Right kidney (tissue), 1 donor: Measurements from ENCODE around the gene DYNC1H1.
A peak's percentile ranks its signal among the peaks of the same experiment; 100 is the strongest.

Source experiments
- DNase-seq: peaks from one replicate; pipeline ENCODE4 v3.0.0-alpha.2; 2016

The DYNC1H1 gene

GRCh38 chr14:101939646-101940170, 24.7 kb upstream of the DYNC1H1 start:
- no peak for DNase-seq

DNA sequence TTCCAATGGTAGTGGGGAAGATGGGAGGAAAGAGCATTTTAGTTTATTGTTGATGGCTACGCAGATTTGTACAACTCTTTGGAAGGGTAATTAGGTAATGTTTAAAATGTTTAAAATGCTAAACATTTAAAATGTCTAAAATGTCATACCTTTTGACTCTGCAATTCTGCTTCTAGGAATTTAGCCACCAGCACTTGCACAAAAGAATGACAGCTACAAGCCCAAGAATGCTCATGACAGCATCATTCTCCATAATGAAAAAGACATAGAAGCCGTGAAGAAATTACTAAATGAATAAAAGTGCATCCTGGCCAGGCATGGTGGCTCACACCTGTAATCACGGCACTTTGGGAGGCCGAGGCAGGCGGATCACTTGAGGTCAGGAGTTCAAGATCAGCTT, 19.9 kb upstream of the DYNC1H1 start:
- DNase-seq, result no peak

- DNase-seq, result no peak
These were observed 19.2 kb upstream of the DYNC1H1 start for GRCh38 chr14:101945171-101945570.

DNA sequence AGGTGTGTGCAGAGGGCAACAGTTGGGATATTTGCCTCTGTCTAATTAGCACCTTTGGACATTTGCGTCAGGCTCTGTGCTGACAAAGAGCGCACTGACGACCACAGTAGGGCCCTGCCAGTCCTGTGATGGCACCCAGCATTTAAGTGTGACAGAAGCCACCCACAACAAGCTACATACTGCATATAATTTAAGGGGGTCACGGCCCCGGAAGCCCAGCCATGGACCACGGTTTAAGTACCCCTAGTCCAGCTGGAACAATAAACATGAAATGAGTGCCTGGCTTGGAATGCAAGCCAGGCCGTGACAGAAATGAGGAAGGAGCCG, 16.8 kb upstream of the DYNC1H1 start:
- no peak for DNase-seq

GRCh38 chr14:101947904-101948665, 16.3 kb upstream of the DYNC1H1 start:
- peak; percentile 96 for DNase-seq

DNA sequence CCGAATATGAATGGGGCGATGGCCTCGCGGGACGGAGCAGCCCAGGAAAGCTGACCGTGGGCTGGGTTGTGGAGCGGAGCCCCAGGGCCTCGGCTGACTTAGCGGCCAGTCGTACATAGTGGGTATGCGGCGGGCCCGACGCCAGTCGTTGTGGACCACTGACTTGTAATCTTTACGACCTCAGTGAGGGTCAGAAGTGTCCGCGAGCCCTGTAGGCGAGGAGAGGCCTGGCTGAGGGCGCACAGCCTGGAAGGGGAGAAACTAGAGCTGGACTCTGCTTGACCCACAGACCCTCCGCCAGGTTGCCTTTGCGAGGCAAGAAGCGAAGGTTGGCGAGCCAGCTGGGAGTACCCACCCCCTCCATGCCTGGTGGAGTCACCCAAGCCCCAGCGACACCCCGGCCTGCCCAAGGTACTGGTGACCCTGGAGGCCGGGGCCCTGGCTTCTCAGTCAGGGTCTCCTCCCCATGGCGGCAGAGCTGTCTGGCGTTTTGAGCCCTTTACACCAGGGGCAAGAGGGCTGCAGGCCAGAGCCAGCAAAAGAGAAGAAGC, 15.6 kb upstream of the DYNC1H1 start:
- no peak for DNase-seq

DNA sequence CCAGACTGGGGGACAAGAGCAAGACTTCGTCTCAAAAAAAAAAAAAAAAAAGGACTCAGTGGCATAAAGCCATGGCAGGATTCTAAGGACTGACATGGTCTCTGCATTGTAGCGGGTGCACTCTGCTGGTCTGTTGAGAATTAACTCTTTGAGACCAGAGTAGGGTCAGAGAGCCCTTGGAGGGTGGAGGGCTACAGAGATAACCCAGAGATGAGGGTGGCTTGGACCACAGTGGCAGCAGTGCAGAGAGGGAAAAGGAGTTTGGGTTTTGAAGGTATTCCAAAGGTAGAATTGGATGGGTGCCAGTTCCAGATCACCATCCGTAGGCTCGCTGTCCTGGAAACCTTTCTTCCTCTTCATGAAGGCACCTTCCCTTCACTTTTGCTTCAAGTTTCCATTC, 14.3 kb upstream of the DYNC1H1 start:
- no peak for DNase-seq

- no peak for DNase-seq
These were observed 13.7 kb upstream of the DYNC1H1 start for GRCh38 chr14:101950516-101951215.

DNA sequence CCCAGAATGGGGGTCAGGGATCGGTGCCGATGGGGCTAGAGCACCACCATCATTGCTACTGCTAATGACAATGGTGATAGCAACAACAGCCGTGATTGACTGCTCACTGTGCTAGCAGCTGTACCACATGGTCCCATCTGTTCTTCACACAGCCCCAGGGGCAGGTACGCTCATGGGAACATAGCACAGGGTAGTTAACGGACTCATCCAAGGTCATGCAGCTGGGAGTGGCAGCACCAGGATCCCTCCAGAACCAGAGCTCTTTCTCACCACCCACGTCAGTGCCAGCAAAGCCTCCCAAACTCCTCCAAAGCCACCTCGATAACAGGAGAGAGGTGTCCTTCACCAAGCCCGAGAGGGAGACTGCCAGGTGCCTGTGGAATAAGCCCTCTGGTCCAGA, 11.2 kb upstream of the DYNC1H1 start:
- no peak for DNase-seq

- no peak for DNase-seq
These were observed 9.9 kb upstream of the DYNC1H1 start for GRCh38 chr14:101954501-101954900.

GRCh38 chr14:101955695-101956161, 8.6 kb upstream of the DYNC1H1 start:
- DNase-seq, result no peak

GRCh38 chr14:101956179-101956885, 8.0 kb upstream of the DYNC1H1 start:
- no peak for DNase-seq

DNA sequence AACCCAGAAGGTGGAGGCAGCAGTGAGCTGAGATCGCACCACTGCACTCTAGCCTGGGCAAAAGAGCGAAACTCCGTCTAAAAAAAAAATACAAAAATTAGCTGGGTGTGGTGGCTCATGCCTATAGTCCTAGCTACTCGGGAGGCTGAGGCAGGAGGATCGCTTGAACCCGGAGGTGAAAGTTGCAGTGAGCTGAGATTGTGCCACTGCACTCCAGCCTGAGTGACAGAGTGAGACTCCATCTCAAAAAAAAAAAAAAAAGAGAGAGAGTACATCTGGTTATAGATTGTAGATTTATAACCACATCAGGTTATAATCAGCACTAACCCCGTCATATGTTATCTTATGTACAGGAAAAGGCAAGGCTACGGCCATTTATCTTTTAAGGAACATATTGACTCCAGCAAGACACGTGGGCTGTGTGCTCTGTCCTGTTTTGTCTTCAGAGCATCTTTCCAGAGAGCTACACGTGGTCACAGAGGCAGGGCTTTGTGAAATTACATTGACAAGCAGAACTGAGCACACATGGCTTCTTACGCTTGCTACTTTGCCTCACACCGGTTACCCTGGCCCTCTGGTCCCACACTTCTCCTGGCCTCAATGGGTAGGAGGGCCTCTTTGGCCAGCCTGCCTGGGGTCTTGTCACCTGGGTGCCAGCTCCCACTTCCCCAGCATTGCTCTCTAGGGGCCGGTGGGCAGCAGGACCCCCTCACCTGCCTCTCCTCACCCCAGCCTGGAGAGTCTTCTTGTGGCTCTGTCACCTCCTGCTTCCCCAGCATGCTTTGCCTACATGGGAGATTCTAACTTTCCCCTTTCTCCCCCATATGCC, 6.8 kb upstream of the DYNC1H1 start:
- DNase-seq, result no peak

DNA sequence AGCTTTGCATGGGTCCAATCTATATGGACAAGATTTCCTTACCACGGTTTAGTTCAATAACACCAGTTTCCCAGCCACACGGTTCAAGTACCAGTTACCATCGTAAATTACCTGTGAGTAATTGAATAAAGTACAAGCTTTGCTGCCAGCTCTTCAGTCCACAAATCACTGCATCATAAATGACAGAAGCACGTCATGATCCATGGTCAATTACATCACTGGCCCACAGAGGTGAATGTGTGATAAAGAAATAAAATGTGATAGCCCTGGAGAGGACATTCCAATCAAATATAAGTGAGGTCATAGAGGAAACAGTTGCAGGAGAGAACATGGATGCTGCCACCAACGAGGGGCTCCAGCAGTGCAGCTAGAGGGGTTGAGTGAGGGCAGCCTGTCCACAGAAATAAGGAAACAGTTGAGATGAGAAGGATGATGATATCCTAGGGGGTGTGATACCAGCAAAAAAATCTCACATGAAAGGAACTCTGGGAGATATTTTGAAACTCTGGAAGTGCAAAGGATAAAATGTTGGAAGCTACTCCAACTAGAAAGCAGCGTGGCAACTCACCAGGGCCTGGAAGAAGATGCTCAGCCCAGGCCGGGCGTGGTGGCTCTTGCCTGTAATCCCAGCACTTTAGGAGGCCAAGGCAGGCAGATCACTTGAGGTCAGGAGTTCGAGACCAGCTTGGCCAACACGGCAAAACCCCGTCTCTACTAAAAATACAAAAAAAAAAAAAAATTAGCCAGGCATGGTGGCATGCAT, 5.8 kb upstream of the DYNC1H1 start:
- no peak for DNase-seq

- DNase-seq, result no peak
These were observed 5.1 kb upstream of the DYNC1H1 start for GRCh38 chr14:101959277-101959676.

GRCh38 chr14:101960225-101960624, 4.1 kb upstream of the DYNC1H1 start:
- DNase-seq, result no peak

- peak; percentile 51 for DNase-seq
These were observed 3.2 kb upstream of the DYNC1H1 start for GRCh38 chr14:101961011-101961721.

GRCh38 chr14:101961746-101962502, 2.4 kb upstream of the DYNC1H1 start:
- no peak for DNase-seq

DNA sequence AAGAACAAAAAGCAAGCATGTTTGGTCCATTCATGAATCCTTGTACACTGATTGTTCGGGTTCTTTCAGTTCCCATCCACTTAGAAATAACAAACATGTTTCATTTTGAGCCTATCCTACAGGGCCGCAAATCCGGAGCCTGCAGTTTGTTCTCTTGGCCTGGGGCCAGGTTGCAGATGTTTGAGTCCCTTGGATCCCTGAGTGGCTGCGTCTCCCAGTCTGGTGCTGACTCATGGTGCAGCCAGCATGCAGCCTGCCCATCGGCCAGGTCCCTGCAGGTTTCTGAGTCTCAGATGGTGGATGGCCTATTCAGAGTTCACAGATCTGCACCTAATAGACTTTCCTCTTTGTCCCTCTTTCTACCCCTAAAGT, 1.9 kb upstream of the DYNC1H1 start:
- no peak for DNase-seq

DNA sequence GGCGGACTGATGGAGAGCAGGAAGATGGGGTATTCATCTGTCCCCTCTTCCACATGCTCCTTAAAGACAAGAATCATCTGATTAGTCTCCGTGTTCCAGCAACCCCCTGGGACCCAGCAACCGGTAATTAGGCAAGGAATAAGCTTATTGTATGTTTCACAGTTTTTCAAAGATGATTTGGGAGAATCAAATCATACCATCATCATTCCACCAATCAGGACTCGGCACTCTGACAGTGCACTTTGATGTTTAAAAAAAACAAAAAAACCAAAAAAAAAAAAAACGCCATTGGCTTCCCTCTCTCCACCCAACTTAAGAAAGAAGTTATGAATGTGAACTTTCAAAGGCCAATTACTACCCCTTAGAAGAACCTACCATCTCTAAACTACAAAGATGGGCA, 1.3 kb upstream of the DYNC1H1 start:
- DNase-seq, result no peak
